Activated CD8-positive, alpha-beta memory T cell treated with anti-CD3 and anti-CD28 coated beads for 48 hours (primary cell): ENCODE data around the gene KCNT1.

Experiments used
- DNase-seq, 3 experiments: peaks; one replicate each; pipeline ENCODE4 v3.0.0-alpha.2; 2020; ENCODE audit warnings: low read depth in 2 of 3, low spot score in 2 of 3

The KCNT1 gene

GRCh38 chr9:135762921-135763320 is 60.9 kb downstream of the KCNT1 start:
- no peak for DNase-seq

GRCh38 chr9:135763716-135764446 is 61.9 kb downstream of the KCNT1 start:
- no peak for DNase-seq

GRCh38 chr9:135764731-135765130 is 62.7 kb downstream of the KCNT1 start:
- DNase-seq = no peak

GRCh38 chr9:135765416-135765815 is 63.4 kb downstream of the KCNT1 start:
- no peak for DNase-seq

- DNase-seq = no peak
Measured at GRCh38 chr9:135766251-135766650, 64.3 kb downstream of the KCNT1 start.

GRCh38 chr9:135766707-135767106 is 64.7 kb downstream of the KCNT1 start:
- no peak for DNase-seq

- no peak for DNase-seq
Measured at GRCh38 chr9:135768516-135769218, 66.7 kb downstream of the KCNT1 start.

GRCh38 chr9:135769489-135770202 is 67.7 kb downstream of the KCNT1 start:
- no peak for DNase-seq

GRCh38 chr9:135770203-135770535 is 68.2 kb downstream of the KCNT1 start:
- no peak for DNase-seq

- DNase-seq = no peak
Measured at GRCh38 chr9:135770771-135771170, 68.8 kb downstream of the KCNT1 start.

- no peak for DNase-seq
Measured at GRCh38 chr9:135771401-135772051, 69.5 kb downstream of the KCNT1 start.

GRCh38 chr9:135772056-135772646 is 70.2 kb downstream of the KCNT1 start:
- no peak for DNase-seq

- no peak for DNase-seq
Measured at GRCh38 chr9:135772702-135773493, 70.9 kb downstream of the KCNT1 start.

GRCh38 chr9:135773530-135774238 is 71.7 kb downstream of the KCNT1 start:
- no peak for DNase-seq

- no peak for DNase-seq
Measured at GRCh38 chr9:135774239-135774747, 72.3 kb downstream of the KCNT1 start.

- DNase-seq = no peak
Measured at GRCh38 chr9:135774794-135775525, 73.0 kb downstream of the KCNT1 start.

GRCh38 chr9:135775911-135776310 is 73.9 kb downstream of the KCNT1 start:
- no peak for DNase-seq

GRCh38 chr9:135776893-135777622 is 75.1 kb downstream of the KCNT1 start:
- DNase-seq = no peak
